NCI-H510A treated with DMSO at 0.1 percent for 48 hours (cell line): ENCODE measurements around the gene PCBP3.
"Not testable (repeated sequence)": the region's sequence is repeated elsewhere in the genome, so short reads cannot be mapped to it uniquely, and the experiment has no call there.

Source experiments
- DNase-seq: peaks from one replicate; lab custom pipeline; 2025; lab: John Stamatoyannopoulos, UW

PCBP3 gene

DNA sequence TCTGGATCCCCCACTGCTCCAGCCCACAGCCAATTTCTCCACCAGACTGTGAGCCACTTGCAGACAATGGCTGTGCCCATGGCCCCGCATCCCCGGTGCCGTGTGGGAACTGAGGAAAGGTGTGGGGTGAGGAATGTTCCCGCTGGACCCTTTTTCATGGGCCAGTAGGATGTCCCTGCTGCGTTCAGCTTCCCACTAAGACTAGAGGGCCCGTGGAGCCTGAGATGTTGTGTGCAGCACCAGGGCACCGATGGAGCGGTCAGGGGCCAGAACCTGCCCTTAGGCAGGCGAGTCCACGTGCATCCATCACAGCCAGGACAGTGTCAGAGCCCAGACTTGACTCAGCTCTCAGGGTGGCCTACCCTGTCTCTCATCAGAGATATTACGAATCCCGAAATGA is 232.4 kb downstream of the PCBP3 start:
- no peak for DNase-seq

DNA sequence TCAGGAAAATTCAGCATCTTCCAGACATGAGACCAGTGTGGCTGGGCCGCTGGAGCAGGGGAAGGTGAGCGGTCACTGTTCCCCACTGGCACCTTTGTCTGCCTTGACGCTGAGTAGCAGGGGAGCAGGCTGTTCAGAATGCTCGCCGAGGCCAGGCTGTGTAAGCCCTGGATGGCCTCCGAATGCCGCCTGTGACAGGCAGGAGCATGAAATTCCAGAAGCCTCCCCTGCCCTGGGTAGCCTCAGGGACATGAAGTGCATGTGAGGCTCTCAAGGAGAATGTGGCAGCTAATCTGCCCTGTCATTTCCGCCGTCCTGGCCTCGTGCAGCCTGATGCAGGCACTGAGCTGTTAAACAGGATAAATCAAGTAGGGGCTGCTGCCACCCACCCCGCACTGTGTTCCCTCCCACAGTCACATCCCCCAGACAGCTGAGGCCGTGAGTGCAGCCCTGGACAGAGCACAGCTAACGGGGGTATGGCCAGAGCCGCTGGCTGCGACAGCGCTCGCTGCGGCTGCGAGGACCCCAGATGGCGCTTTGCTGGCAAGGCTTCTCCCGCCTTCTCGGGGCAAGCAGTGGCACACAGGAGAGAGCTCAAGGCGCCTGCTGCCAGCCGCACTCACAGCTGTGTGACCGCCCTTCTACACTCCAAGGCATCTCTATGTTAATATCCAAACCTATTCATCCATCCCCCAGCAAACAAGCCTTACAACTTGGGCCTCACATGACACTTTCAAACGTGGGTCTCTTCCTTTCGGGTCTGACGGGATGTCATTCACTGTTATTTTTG is 233.1 kb downstream of the PCBP3 start:
- DNase-seq = no peak

DNA sequence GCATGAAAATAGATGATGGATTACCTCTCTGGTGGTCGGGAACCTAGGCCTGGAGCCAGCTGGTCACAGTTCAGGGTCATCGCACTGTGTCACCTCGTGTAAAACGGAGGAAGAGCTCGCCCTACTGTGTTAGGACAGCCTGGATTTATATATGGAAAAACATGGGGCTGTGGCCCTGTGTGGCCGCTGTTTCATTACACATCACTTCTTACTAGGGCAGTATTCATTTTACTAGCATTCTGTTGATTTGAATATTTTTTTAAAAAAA is 233.6 kb downstream of the PCBP3 start:
- DNase-seq = no peak

DNA sequence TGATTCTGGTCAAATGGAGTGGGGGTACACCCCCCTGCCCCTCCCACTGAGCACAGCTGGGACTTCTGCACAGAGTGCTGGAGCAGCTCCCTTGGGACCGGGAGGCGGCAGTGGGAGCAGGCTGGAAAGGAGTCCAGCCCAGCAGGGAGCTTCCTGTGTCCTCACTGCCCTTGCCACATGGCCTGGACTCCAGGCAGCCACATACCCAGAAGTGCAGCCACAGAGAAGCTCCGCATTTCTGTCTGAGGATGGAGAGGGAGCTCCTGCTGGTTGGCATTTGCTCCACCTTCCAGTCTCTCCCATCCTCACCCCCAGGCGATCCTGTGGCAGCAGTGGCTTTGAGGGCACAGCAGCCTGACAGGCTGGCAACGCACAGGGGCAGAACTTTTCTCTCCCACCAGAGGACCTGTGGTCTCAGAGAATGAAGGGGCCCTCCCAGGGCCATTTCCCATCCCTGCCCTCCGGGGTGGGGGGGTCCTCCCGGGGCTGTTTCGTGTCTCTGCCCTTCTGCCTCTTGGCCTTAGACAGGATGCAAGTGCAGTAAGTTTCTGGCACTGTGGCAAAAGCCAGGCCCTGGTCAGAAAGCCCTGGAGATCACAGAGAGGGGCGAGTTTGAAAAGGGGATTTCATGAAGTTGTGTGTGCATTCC is 234.4 kb downstream of the PCBP3 start:
- DNase-seq = no peak

DNA sequence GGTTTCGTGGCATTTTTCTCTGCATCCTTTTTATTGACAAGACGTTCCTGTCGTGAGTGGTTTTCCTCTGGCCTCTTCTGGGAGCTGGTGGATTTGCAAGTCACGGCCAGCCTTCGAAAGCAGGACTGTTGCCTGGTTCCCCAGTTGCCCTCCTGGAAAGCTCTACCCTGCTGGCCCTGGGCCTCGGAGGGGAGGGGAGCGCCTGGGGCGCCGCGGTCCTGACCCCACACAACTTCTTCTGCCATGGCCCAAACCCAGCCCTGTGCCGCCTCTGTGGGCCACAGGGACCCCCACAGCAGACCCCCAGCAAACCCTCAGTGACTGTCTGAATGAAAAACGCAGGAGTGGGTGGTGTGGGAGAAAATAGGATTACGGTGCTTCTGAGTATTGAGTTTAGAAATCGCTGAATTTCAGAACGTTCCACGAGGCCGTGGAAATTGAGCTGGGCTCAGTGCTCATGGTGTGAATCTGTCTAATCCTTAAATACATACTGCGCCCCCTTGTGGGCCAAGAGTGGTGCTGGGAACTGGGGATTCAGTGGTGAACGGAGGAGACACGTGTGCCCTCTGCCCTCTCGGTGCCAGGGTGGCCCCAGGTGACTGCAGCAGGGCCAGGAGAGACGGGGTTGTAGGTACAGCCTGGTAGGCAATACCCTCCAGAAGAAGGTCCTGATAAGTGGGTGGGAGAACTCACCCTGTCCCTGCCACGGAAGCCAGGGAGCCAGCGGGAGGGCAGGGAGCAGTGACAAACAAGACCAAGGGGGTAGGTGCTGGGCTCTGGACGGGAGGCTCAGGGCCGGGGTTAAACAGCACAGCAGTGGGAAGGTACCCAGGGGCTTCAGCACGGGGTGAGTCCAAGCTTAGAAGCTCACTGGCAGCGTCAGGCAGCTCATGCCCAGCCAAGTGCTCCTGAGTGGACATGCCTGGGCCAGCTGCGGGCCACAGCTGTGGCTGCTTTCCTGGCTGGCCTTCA is 236.9 kb downstream of the PCBP3 start:
- DNase-seq = peak; percentile 21

DNA sequence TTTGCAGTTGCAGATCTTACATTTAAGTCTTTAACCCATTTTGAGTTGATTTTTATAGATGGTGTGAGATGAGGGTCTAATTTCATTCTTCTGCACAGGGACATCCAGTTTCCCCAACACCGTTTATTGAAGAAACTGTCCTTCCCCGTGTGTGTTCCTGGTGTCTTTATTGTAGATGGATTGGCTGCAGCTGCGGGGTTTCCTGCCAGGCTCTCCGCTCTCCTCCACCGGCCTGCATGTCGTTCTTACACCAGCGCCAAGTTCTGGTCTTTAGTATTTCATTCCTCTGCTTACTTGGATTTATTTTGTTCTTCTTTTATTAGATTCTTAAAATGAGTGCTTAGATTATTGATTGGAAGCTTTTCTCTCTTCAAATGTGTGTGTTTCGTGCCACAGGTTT is 239.1 kb downstream of the PCBP3 start:
- DNase-seq = no peak

DNA sequence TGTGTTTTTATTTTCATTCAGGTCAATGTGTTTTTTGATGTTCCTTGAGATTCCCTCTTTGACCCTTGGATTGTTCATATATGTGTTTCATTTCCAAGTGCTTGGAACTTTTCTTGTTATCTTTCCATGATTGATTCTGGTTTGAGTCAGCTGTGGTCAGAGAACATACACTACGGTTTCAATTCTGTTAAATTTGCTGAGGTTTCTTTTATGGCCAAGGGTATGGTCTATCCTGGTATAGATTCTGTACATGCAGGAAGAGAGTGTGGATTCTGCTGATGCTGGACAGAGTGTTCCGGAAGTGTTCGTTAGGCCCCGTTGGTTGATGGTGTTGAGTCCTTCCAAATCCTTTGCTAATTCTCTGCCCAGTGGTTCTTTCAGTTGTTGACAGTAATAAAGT is 239.6 kb downstream of the PCBP3 start:
- no peak for DNase-seq

DNA sequence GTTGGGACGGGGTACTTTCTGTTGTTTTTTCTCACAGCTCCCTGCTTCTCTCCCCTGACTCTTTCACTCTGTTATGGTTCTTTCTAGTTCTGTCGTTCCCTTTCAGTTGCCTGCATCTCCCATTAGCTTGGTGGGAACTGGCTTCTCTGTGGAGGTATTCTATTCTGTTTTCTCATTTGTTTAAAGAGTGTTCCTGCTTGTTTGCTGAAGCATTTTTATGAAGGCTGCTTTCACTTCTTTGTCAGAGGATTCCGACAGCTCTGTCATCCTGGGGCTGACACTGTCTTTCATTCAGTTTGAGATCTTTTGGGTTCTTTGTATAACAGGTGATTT is 242.0 kb downstream of the PCBP3 start:
- DNase-seq = no peak

DNA sequence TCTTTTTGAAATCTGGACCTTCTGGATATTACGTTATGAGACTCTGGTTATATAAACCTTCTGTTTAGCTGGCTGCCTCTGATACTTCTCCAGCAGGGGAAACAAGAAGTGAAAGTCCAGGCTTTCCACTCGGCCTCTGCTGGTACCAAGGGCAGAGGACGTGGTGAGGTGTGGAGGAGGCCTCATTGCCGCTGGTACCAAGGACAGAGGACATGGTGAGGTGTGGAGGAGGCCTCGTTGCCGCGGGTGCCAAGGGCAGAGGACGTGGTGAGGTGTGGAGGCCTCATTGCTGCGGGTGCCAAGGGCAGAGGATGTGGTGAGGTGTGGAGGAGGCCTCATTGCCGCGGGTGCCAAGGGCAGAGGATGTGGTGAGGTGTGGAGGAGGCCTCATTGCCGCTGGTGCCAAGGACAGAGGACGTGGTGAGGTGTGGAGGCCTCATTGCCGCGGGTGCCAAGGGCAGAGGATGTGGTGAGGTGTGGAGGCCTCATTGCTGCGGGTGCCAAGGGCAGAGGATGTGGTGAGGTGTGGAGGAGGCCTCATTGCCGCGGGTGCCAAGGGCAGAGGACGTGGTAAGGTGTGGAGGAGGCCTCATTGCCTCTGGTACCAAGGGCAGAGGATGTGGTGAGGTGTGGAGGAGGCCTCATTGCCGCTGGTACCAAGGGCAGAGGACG is 242.5 kb downstream of the PCBP3 start:
- not testable (repeated sequence) for DNase-seq

DNA sequence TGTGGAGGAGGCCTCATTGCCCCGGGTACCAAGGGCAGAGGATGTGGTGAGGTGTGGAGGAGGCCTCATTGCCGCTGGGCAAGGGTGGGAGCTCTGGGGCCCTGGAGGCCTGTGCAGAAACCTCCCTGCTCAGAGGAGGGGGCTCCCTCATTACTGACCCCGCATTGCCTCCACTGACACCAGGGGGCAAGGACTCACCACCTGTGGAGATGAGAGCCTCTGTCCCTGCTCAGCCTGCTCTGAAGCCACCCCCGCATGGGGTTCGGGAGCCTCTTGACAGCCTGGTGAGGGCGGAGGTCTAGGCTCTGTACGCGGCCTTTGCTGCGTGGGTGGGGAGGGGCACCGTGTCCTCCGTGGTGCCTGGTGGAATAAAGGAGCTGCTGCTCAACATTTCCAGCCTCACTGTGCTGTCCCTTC is 243.1 kb downstream of the PCBP3 start:
- DNase-seq = no peak

DNA sequence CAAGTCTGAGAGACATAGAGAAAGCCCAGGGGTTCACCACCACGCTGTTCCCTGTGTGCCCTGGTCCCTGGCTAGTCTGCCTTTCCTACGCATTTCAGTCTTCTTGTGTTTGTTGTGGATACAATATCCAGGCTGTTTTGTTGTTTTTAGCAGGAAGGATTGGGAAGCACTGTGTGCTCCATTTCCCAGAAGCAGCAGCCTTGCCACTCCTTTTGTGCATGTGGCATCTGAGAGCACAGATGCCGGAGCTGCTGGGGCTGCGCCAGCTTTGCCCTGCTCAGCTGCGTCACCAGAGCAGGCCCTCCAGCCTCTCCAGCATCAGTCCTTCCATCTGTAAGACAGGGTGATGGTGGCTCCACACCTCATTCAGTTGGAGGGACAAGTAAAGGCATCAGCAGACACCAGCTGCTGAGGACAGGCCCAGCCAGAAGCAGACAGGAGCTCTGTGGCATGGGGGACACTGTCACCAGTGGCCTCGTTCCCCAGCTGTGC is 243.6 kb downstream of the PCBP3 start:
- no peak for DNase-seq

DNA sequence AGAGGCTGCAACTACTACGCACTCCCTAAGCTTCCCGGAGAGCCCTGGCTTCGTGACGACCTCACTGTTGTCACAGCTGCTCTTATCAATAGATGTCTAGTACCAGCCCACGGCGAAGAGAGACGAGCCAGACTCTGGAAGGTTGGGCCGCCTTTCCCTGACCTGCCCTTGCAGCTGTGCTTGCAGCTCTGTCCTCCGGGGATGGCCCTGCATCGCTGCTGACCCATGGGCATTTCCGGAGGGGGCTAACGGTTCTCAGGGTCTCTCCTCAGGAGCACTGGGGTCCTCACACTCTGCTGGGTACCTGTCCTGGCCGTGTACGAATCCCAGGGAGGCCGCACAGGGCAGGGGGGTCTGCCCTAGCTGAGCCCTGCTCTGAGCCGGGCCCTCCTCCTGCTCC is 244.3 kb downstream of the PCBP3 start:
- peak; percentile 30 for DNase-seq

DNA sequence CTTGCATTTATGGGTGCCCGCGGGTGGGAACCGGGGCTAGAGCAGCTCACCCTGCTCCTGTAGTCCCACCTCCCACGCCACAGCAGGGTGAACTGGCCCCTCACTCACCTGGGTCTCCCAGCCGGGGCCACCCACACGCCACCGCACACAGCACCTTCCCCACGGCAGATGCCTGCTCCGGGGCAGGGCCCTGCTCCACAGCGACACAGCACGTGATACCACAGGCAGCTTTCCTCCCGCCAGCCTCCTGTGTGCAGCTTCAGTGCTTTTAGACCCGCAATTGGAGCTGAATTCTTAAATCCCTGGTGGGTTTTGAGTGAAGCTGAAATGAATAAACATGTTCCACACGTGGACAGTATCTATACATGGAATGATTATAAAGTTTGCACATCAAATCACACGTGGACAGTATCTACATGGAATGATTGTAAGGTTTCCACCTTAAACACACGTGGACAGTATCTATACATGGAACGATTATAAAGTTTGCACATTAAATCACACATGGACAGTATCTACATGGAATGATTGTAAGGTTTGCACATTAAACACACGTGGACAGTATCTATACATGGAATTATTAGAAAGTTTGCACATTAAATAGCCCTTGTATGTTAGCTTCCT is 245.0 kb downstream of the PCBP3 start:
- no peak for DNase-seq

DNA sequence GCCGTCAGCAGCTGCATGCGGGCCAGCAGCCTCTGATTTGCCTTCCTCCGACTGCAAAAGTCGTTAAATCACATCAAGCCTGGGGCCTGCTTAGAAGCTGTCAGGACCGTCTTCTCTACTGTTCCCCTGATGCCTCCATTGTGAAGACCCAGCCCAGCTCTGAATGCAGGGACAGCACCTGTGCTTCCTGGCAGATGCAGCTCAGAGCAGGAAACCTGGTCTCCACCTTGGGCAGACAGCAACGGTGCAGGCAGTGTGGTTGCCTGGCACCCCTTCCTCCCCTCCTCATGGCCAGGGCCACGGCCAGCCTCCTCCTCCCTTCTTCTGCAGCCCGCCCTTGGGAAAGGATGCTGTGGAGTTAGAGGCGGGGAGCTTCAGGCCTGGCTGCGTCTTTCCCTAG is 245.7 kb downstream of the PCBP3 start:
- DNase-seq = no peak

DNA sequence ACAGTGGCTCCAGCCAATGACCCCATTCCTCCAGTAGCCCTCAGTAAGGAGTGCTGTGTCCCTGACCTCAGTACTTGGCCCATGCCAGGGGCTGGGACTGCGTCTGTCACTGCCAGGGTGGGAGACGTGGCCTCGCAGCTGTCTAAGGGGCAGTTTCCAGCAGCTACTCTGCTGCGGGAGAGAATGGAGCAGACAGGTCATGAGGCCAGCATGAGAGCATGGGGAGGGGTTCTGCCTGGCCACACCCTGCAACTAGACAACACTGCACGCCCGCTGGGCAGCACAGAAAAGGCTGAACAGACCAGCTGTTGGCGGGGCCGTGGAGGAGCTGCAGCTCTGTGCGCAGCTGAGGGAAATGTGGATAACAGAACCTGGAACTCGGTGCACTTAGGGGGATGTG is 246.4 kb downstream of the PCBP3 start:
- no peak for DNase-seq

DNA sequence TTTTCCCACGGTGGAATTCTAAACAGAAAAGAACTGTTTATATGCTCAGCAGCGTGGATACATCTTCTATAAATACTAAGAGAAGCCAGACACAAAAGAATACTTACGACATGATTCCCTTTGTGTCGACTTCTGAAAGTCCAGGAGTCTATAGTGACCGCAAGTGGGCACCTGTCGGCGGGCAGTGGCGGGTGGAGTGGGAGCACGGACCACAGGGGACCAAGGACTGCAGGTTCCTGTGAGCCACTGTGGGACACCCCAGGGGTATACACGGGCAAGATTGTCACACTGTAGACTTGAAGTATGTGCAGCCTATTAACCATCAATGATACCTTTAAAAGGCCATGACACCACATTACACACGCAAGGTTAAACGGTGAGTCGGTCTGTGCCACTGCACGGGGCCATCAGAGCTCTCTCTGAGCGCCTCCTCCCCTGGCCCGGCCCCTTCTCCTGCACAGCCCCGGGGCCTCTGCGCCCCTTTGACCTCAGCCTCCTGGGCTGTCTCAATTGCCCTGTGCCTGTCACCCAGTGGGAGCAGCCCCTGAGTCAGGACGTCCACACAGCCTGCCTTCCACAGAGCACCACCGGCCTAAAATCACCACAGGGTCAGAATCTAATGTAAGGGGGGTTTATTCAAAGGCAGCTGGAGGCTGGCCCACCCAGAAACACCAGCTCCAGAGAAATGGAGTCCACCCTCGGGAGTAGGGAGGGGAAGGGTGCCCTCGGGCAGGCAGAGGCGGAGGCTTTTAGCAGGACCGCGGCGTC is 248.0 kb downstream of the PCBP3 start:
- no peak for DNase-seq

DNA sequence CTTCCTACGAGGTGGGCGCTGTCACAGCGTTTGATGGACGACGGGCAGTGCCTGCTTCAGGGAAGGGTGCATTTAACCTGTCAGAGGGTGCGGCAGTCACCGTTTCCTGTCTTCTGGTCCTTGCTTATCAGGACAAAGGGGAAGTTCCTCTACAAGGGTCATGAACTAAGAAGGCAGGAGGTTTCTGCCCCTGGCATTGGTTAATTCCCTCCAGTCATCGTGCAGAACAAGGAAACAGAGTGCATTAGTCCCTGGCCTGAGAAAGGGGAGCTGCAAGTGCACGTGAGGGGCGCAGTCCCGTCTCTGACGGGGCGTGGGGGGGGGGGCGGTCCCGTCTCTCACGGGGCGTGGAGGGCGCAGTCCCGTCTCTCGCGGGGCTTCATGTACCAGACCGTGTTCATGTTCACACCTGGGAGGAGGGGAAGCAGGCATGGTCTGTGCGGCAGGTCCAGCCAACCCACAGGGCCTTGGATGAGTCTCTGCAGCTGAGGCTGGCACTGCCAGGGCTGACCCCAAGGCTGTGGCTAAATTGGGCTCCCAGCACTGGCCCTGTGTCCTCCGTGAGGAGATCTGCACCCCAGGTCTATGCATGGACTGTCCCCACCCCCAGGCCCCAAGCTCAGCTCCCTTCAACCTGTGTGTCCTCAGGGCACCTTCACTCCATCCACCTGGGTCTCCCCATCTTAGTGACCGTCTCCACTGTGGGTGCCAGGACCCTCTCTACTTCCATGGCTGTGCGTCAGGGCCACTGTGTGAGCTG is 248.8 kb downstream of the PCBP3 start:
- no peak for DNase-seq

DNA sequence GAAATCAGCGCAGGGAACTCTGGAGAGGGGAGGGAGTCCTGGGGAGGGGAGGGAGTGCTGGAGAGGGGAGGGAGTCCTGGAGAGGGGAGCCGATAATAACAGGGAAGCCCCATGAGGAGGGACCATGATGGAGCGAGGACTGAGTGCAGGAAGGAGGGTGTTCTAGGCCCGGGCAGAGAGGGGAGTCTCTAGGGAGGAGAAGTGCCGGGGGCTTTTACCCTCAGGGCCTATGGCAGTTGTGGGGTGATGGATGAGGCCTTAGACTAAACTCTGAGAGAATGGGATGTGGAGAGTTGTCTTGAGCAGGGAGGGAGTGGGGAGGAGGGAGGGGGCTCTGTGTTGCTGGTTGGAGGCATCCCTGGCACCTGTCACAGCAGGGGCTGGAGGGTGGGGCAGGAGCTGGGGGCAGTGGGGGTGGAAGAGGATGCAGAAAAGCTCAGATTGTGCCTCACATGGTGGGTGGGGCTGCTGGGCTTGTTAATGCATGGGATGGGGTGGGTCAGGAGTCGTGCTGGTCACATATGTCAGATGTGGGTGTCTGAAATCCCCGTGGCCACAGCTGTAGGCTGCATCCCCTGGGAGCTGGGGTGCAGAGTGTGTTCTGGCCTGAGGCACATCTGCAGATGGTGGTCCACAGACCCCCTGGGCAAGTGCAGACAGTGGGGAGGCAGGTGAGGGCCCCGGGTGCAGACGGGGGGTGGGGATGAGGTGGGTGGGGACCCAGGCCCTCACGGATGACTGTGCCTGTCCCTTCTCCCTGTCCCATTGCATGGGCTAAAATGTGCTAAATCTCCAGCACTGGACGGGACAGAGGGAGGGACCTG is 249.6 kb downstream of the PCBP3 start:
- no peak for DNase-seq

DNA sequence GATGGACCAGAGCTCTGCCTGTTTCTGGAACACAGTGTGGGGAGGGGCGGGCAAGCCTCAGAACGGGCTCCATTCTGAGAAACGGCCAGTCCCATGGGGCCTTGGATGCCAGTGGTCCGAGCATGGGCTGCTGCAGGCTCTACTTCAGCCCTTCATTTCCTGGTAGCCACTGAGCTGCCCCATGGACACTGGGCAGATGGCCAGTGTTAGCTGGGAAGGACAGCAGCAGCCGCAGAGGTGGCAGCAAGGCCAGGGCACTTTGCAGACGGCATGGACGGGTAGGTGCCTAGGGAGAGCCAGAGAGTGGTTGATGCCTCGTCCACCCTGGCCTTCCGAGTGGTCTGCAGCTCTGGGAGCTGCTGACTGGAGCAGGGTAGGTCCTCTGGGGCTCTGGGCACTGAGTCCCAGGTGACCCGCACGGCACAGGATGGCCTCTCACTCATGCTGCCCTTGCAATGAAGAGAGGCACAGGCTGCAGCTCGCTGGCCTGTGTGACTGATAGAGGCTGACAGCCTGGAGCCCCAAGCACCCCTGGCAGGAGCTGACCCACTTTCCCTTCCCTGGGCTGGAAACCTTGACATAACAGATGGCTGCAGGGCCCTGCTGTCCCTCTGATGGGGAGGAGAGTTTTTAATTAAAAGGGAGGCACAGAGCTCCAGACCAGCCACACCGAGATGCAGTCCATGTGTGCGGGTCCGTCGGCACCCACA is 250.4 kb downstream of the PCBP3 start:
- DNase-seq = no peak
